ENCODE data around the gene ERICH2. TPM values are rescaled to one million over a fixed set of nuclear protein-coding genes. Genes with fewer than 3 reads are reported as not detected.

The ERICH2 gene
- total RNA-seq, 1 donor from 2014 or later, result 0.52 TPM

- H3K9me3 ChIP-seq (ENCODE audit: control insufficient read depth in 3 of 3, low read length in 3 of 3), result no peaks in the 10 kb centered on the region
- H3K27ac ChIP-seq (ENCODE audit: low read depth, low read length), result no peak overlapping the region
- peak overlapping the region; percentile 48 to 67 (median 54) for H3K4me3 ChIP-seq (ENCODE audit: low read length in 3 of 3)
- no peaks in the 10 kb centered on the region for H3K36me3 ChIP-seq (ENCODE audit: control insufficient read depth in 3 of 3, insufficient read depth in 3 of 3, low read length in 3 of 3)
- H3K4me1 ChIP-seq (ENCODE audit: control insufficient read depth in 3 of 3, insufficient read depth in 3 of 3, low read length in 3 of 3), result peaks cover 41 to 54% (median 53%) of the 10 kb centered on the region in 3 donors
- peak overlapping the region in 1 of 3 donors; percentile 24 for H3K9ac ChIP-seq (ENCODE audit: low read depth in 1 of 3, low read length in 3 of 3)
- peaks cover 75 to 80% (median 78%) of the 10 kb centered on the region in 3 donors for H3K27me3 ChIP-seq (ENCODE audit: control insufficient read depth in 3 of 3, insufficient read depth in 3 of 3, low read length in 3 of 3)
Observed at GRCh38 chr2:170815746-170816503, 45.7 kb downstream of the ERICH2 start.

GRCh38 chr2:170816504-170817092 lies 46.4 kb downstream of the ERICH2 start, which contains the start of gene GAD1:
Gene GAD1 (plus strand): TSS chr2:170816887. CDS start chr2:170818592, 1,705 bp downstream.
- peak within 1 kb of the TSS; percentile 48 to 67 (median 67) for H3K4me3 ChIP-seq (ENCODE audit: low read length in 3 of 3)
- no peaks in the 10 kb centered on the region for H3K9me3 ChIP-seq (ENCODE audit: control insufficient read depth in 3 of 3, low read length in 3 of 3)
- no peaks in the 10 kb centered on the region for H3K36me3 ChIP-seq (ENCODE audit: control insufficient read depth in 3 of 3, insufficient read depth in 3 of 3, low read length in 3 of 3)
- peak within 1 kb of the TSS in 2 of 3 donors; percentile 39 to 45 for H3K9ac ChIP-seq (ENCODE audit: low read depth in 1 of 3, low read length in 3 of 3)
- no peak within 1 kb of the TSS for H3K27ac ChIP-seq (ENCODE audit: low read depth, low read length)
- H3K4me1 ChIP-seq (ENCODE audit: control insufficient read depth in 3 of 3, insufficient read depth in 3 of 3, low read length in 3 of 3), result peaks cover 48 to 61% (median 60%) of the 10 kb centered on the region in 3 donors
- peaks cover 81 to 87% (median 85%) of the 10 kb centered on the region in 3 donors for H3K27me3 ChIP-seq (ENCODE audit: control insufficient read depth in 3 of 3, insufficient read depth in 3 of 3, low read length in 3 of 3)

DNA sequence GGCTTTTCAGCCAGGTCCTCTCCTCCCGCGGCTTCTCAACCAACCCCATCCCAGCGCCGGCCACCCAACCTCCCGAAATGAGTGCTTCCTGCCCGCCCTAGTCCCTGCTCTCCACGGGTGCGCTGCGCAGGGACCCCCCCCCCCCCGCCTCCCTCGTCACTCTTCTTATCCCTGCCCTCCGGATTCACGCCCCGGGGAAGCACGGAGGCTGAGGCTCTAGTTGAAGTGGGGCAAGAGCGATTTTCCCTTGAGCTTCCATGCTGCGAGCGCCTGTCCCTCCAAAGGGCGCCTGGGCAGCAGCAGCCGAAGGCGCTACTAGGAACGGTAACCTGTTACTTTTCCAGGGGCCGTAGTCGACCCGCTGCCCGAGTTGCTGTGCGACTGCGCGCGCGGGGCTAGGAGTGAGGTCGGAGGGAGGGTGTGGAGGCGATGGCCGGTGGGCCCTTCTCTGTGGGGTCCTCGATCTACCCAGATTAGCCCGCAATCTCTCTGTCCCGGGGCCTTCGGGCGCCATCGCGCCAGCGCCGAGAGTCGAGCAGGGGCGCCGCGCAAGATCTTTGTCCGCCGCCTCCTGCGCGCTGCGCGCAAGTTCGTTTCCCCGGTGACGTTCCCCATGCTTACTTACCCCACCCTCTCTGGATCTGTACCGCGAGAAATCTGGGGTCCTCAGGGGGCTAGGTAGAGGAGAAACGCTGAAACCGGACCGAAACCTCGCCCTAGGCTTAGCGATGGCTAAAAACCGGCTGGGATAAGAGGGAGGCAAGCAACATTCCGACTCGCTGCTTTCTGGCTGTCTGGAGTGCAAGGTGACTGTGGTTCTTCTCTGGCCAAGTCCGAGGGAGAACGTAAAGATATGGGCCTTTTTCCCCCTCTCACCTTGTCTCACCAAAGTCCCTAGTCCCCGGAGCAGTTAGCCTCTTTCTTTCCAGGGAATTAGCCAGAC lies 47.2 kb downstream of the ERICH2 start:
- Histone ChIP-seq H3K27ac (ENCODE audit: low read depth, low read length) (no peak overlapping the region), H3K9ac (ENCODE audit: low read depth in 1 of 3, low read length in 3 of 3) (peak overlapping the region in 2 of 3 donors; percentile 39 to 45), H3K27me3 (ENCODE audit: control insufficient read depth in 3 of 3, insufficient read depth in 3 of 3, low read length in 3 of 3) (peaks cover 89 to 95% (median 92%) of the 10 kb centered on the region in 3 donors), H3K9me3 (ENCODE audit: control insufficient read depth in 3 of 3, low read length in 3 of 3) (no peaks in the 10 kb centered on the region), H3K36me3 (ENCODE audit: control insufficient read depth in 3 of 3, insufficient read depth in 3 of 3, low read length in 3 of 3) (no peaks in the 10 kb centered on the region), H3K4me1 (ENCODE audit: control insufficient read depth in 3 of 3, insufficient read depth in 3 of 3, low read length in 3 of 3) (peaks cover 55 to 68% (median 67%) of the 10 kb centered on the region in 3 donors), H3K4me3 (ENCODE audit: low read length in 3 of 3) (peak overlapping the region; percentile 47 to 67 (median 67))

DNA sequence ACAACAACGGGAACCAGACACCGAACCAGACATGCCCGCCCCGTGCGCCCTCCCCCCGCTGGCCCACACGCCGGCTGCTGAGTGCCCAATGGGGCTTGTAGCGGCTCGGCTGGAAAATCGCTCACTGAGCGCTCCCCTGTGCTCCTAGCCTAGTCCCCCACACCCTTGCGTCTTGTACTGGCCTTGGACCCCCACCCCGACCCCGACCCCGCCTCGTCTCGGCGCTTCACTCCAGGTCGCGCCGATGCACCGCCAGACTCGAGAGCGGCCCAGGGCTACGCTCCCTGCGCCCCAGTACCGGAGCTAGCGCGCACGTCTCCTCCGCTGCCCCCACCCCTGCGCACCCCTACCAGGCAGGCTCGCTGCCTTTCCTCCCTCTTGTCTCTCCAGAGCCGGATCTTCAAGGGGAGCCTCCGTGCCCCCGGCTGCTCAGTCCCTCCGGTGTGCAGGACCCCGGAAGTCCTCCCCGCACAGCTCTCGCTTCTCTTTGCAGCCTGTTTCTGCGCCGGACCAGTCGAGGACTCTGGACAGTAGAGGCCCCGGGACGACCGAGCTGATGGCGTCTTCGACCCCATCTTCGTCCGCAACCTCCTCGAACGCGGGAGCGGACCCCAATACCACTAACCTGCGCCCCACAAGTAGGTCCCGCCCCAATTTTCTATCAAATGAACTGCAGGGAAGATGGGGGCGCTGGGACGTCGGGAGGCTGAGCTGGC lies 48.0 kb downstream of the ERICH2 start:
- H3K9ac ChIP-seq (ENCODE audit: low read depth in 1 of 3, low read length in 3 of 3), result peak overlapping the region in 1 of 3 donors; percentile 40
- H3K27me3 ChIP-seq (ENCODE audit: control insufficient read depth in 3 of 3, insufficient read depth in 3 of 3, low read length in 3 of 3), result peaks cover 90 to 98% (median 97%) of the 10 kb centered on the region in 3 donors
- no peaks in the 10 kb centered on the region for H3K9me3 ChIP-seq (ENCODE audit: control insufficient read depth in 3 of 3, low read length in 3 of 3)
- no peaks in the 10 kb centered on the region for H3K36me3 ChIP-seq (ENCODE audit: control insufficient read depth in 3 of 3, insufficient read depth in 3 of 3, low read length in 3 of 3)
- H3K4me3 ChIP-seq (ENCODE audit: low read length in 3 of 3), result peak overlapping the region; percentile 47 to 67 (median 67)
- no peak overlapping the region for H3K27ac ChIP-seq (ENCODE audit: low read depth, low read length)
- H3K4me1 ChIP-seq (ENCODE audit: control insufficient read depth in 3 of 3, insufficient read depth in 3 of 3, low read length in 3 of 3), result peaks cover 62 to 77% (median 72%) of the 10 kb centered on the region in 3 donors

DNA sequence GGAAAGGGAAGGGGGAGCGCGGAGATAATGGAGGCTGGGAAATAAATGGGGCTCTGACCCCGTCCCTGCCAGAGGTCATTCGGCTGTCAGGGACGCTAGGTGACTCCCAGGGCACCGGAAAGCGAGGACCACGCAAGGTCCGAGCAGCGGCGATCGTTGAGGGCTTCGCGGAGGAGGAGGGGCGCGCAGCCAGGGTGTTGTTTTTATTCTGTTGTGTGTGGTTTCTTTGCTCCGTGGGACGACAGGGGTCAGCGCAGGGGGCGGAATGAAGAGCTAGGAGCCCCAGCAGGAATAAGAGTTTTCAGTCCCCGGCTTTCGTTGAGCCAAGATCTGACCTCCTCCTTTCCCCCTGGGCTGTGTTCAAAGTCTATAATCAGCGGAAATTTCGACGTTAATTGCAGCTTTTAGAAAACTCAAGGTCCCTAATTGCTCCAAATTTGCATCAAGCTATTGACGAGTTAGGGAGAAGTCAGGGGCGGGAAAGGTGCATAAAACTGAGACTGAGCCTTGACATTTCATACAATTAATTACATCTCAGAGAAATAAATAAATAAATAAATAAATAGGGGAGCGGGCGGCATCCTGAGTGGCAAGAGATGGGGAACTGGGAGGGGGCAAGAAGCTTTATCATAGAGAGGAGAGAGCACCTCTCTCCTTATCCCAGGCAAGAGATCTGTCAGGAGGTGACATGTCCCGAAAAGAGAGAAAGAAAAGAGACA lies 48.7 kb downstream of the ERICH2 start:
- H3K4me1 ChIP-seq (ENCODE audit: control insufficient read depth in 3 of 3, insufficient read depth in 3 of 3, low read length in 3 of 3), result peaks cover 62 to 78% (median 73%) of the 10 kb centered on the region in 3 donors
- H3K9me3 ChIP-seq (ENCODE audit: control insufficient read depth in 3 of 3, low read length in 3 of 3), result no peaks in the 10 kb centered on the region
- H3K36me3 ChIP-seq (ENCODE audit: control insufficient read depth in 3 of 3, insufficient read depth in 3 of 3, low read length in 3 of 3), result no peaks in the 10 kb centered on the region
- H3K27ac ChIP-seq (ENCODE audit: low read depth, low read length), result no peak overlapping the region
- H3K4me3 ChIP-seq (ENCODE audit: low read length in 3 of 3), result peak overlapping the region in 2 of 3 donors; percentile 44 to 54
- H3K9ac ChIP-seq (ENCODE audit: low read depth in 1 of 3, low read length in 3 of 3), result no peak overlapping the region
- peaks cover 86 to 97% (median 96%) of the 10 kb centered on the region in 3 donors for H3K27me3 ChIP-seq (ENCODE audit: control insufficient read depth in 3 of 3, insufficient read depth in 3 of 3, low read length in 3 of 3)

GRCh38 chr2:170819680-170820664 lies 49.8 kb downstream of the ERICH2 start:
- Histone ChIP-seq H3K4me1 (ENCODE audit: control insufficient read depth in 3 of 3, insufficient read depth in 3 of 3, low read length in 3 of 3) (peaks cover 62 to 75% (median 73%) of the 10 kb centered on the region in 3 donors), H3K4me3 (ENCODE audit: low read length in 3 of 3) (peak overlapping the region; percentile 17 to 52 (median 47)), H3K9me3 (ENCODE audit: control insufficient read depth in 3 of 3, low read length in 3 of 3) (no peaks in the 10 kb centered on the region), H3K27ac (ENCODE audit: low read depth, low read length) (no peak overlapping the region), H3K9ac (ENCODE audit: low read depth in 1 of 3, low read length in 3 of 3) (no peak overlapping the region), H3K27me3 (ENCODE audit: control insufficient read depth in 3 of 3, insufficient read depth in 3 of 3, low read length in 3 of 3) (peaks cover 79 to 94% (median 89%) of the 10 kb centered on the region in 3 donors), H3K36me3 (ENCODE audit: control insufficient read depth in 3 of 3, insufficient read depth in 3 of 3, low read length in 3 of 3) (no peaks in the 10 kb centered on the region)

- Histone ChIP-seq H3K4me1 (ENCODE audit: control insufficient read depth in 3 of 3, insufficient read depth in 3 of 3, low read length in 3 of 3) (peaks cover 56 to 66% (median 65%) of the 10 kb centered on the region in 3 donors), H3K4me3 (ENCODE audit: low read length in 3 of 3) (peak overlapping the region; percentile 13 to 58 (median 52)), H3K9me3 (ENCODE audit: control insufficient read depth in 3 of 3, low read length in 3 of 3) (no peaks in the 10 kb centered on the region), H3K9ac (ENCODE audit: low read depth in 1 of 3, low read length in 3 of 3) (no peak overlapping the region), H3K27me3 (ENCODE audit: control insufficient read depth in 3 of 3, insufficient read depth in 3 of 3, low read length in 3 of 3) (peaks cover 74 to 90% (median 88%) of the 10 kb centered on the region in 3 donors), H3K36me3 (ENCODE audit: control insufficient read depth in 3 of 3, insufficient read depth in 3 of 3, low read length in 3 of 3) (no peaks in the 10 kb centered on the region), H3K27ac (ENCODE audit: low read depth, low read length) (no peak overlapping the region)
Observed at GRCh38 chr2:170820757-170821530, 50.8 kb downstream of the ERICH2 start.
